Urothelium cell line (cell line): Measurements from ENCODE around the gene BRD2.

ENCODE experiments used
- DNase-seq: peaks from one replicate; pipeline ENCODE4 v3.0.0; 2011; ENCODE audit warnings: low spot score, mixed read lengths
- FAIRE-seq: peaks from 2 replicates; lab custom pipeline; 2011; peaks lifted over from hg19 to GRCh38; lab: Jason Lieb, UNC

BRD2 gene

DNA sequence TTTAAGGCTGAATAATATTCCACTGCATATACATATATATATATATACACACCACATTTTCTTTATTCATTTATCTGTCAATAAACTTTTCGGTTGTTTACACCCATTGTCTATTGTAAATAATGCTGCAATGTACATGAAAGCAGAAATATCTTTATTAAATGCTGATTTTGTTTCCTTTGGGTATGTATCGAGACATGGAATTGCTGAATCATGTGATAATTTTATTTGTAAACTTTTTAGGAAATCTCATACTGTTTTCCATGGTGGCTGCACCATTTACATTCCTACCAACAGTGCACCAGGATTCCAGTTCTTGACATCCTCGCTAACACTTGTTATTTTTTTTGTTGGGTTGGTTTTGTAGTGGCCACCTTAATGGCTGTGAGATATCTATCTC is 55.1 kb downstream of the BRD2 start:
- DNase-seq (no peak), FAIRE-seq (no peak)

DNA sequence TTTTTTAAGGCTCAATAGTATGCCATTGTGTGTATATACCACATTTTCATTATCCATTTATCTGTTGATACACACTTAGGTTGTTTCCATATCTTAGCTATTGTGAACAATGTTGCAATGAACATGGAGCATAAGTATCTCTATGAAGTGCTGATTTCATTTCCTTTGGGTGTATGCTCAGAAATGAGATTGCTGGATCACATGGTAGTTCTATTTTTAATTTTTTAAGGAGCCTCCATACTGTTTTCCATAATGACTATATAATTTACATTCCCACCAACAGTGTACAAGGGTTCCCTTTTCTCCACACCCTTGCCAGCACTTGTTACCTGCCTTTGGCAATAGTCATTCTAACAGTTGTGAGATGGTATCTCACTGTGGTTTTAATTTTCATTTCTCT is 56.1 kb downstream of the BRD2 start:
- FAIRE-seq (no peak), DNase-seq (no peak)

DNA sequence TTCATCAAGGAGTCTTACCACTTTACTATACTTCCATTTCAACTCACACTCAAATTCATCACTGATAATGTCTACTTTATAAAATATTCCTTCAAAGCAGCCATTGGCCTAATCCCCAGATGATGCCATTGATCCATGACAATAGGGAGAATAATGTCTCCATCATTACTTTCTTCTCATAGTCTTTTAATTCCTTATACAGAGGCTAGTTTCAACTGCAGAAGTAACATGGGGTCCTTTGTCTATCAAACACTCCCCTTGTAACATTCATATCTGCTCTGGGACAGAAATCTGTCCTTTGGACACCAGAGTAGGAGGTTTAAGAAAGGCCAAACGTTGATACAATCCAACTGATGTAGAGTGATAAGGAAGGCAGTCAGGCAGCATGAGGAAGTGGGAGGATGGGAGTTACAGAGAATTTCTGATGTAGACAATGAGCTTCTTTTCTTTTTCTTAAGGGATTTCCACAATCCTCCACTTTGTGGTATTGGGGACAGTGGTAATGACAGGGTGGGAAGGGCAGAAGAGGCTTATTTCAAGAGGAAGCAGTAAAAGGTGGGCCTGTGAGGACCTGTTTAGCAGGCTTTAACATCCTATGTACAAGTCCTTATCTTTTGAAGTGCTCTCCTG is 59.9 kb downstream of the BRD2 start:
- FAIRE-seq: no peak
- DNase-seq: no peak

DNA sequence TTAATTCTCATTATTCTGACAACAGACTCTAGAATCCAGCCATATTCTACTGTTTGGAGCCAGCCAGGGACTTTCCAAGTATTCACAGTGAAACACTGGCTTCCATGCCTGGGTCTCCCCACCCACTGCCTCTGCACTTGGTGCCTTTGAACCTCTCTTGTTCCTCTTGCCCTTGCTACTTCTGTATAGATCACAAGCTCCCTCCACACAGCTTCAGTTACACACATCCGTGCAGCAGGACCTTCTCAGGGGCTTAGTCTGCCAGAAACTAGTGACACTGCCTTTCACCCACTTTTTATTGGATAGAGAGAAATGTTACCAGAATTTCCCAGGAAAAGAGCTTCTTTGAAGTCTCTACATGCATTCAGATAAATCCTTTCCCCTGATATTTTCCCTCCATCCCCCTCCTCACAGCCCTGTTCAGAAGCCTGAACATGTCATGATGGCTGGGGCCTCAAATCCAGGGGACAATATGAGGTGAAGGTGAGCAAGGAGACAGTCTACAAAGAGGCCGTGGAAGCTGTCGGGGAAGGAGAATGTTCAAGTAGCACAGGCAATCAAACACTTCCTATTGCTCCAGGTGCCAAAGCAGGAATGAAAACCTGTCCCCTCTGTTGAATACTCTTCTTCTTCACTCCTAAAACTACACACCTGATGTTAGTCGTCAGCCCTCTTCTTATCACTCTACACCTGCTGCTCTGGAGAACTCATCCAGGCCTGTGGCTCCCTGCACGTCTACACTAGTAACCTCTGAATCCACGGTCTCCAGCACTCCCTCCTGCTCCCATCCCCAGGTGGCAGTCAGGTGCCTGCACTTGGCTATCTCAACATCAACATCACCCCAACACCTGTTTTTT is 61.2 kb downstream of the BRD2 start:
- DNase-seq (no peak), FAIRE-seq (no peak)

DNA sequence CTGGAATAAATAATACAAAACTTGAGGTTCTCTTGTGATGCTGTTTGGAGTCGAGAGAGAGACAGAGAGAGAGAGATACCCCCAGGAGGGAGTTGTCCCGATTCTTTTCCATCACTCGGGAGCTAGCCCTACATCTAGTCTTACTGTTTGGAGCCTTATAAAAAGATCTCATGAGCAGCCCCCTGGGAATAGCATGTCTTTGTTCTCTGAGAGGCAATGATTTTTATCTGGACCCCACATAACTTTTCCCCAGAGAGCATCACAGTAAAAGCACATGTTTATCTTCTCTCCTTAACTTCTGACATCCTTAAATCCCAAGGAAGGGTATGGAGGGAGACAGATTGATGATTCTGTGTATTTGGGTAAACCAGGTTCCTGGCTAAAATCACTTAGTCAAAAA is 61.9 kb downstream of the BRD2 start:
- no peak for DNase-seq
- FAIRE-seq: no peak
